Measurements from ENCODE around the gene WDFY2. TPM values are rescaled to one million over a fixed set of nuclear protein-coding genes. Genes with fewer than 3 reads are reported as not detected.

Gene WDFY2
- polyA plus RNA-seq, 1 donor from 2014 or later: 5.3 TPM

GRCh38 chr13:51756651-51757050, 172.4 kb downstream of the WDFY2 start:
- Histone ChIP-seq H3K9ac (ENCODE audit: low read length) (no peak overlapping the region), H3K4me3 (ENCODE audit: low read length) (no peak overlapping the region), H4K20me1 (ENCODE audit: insufficient read depth) (no peaks in the 10 kb centered on the region), H2AFZ (ENCODE audit: low read depth, low read length) (no peak overlapping the region), H3K27ac (ENCODE audit: low read length) (no peak overlapping the region), H3F3A (ENCODE audit: insufficient read depth, low read length, poor library complexity, severe bottlenecking) (no peaks in the 10 kb centered on the region), H3K9me2 (ENCODE audit: insufficient read depth, low read length) (no peaks in the 10 kb centered on the region), H3K9me3 (ENCODE audit: low read length) (no peaks in the 10 kb centered on the region), H3K4me2 (ENCODE audit: low read length) (no peak overlapping the region), H3K27me3 (ENCODE audit: insufficient read depth, low read depth, low read length) (no peaks in the 10 kb centered on the region), H3K36me3 (ENCODE audit: insufficient read depth, low read length) (peaks cover 10% of the 10 kb centered on the region), H3K79me2 (replicated peaks; ENCODE audit: insufficient read depth, low read length) (no peaks in the 10 kb centered on the region)
- TF ChIP-seq MXI1 (conservative IDR thresholded peaks at IDR 0.05; ENCODE audit: poor library complexity, severe bottlenecking): no peak
- TF ChIP-seq EP300 (conservative IDR thresholded peaks at IDR 0.05; ENCODE audit: poor library complexity, severe bottlenecking): no peak
- TF ChIP-seq REST (IDR thresholded peaks at IDR 0.05; ENCODE audit: borderline replicate concordance): no peak
- TF ChIP-seq RAD21 (conservative IDR thresholded peaks at IDR 0.05): no peak
- no peak for TF ChIP-seq TAF1 (IDR thresholded peaks at IDR 0.05; ENCODE audit: low read depth)
- TF ChIP-seq EZH2 (IDR thresholded peaks at IDR 0.05; ENCODE audit: borderline replicate concordance, insufficient read depth, low read length, poor library complexity, severe bottlenecking): no peak
- no peak for TF ChIP-seq SMC3 (conservative IDR thresholded peaks at IDR 0.05; ENCODE audit: poor library complexity)
- TF ChIP-seq POLR2AphosphoS5 (IDR thresholded peaks at IDR 0.05): no peak
- TF ChIP-seq CTCF (IDR thresholded peaks at IDR 0.05; ENCODE audit: poor library complexity, severe bottlenecking): no peak

- H3K27ac ChIP-seq (ENCODE audit: low read length): no peak overlapping the region
- H3K36me3 ChIP-seq (ENCODE audit: insufficient read depth, low read length): peaks cover 10% of the 10 kb centered on the region
- no peaks in the 10 kb centered on the region for H3F3A ChIP-seq (ENCODE audit: insufficient read depth, low read length, poor library complexity, severe bottlenecking)
- no peaks in the 10 kb centered on the region for H3K9me3 ChIP-seq (ENCODE audit: low read length)
- TF ChIP-seq SMC3 (conservative IDR thresholded peaks at IDR 0.05; ENCODE audit: poor library complexity) (no peak), MXI1 (conservative IDR thresholded peaks at IDR 0.05; ENCODE audit: poor library complexity, severe bottlenecking) (no peak)
- H4K20me1 ChIP-seq (ENCODE audit: insufficient read depth): no peaks in the 10 kb centered on the region
- H3K4me3 ChIP-seq (ENCODE audit: low read length): no peak overlapping the region
- no peak overlapping the region for H3K9ac ChIP-seq (ENCODE audit: low read length)
- no peaks in the 10 kb centered on the region for H3K79me2 ChIP-seq (replicated peaks; ENCODE audit: insufficient read depth, low read length)
- H2AFZ ChIP-seq (ENCODE audit: low read depth, low read length): no peak overlapping the region
- no peaks in the 10 kb centered on the region for H3K27me3 ChIP-seq (ENCODE audit: insufficient read depth, low read depth, low read length)
- H3K4me2 ChIP-seq (ENCODE audit: low read length): no peak overlapping the region
- H3K9me2 ChIP-seq (ENCODE audit: insufficient read depth, low read length): no peaks in the 10 kb centered on the region
These were observed 174.4 kb downstream of the WDFY2 start for GRCh38 chr13:51758691-51759090.

- Histone ChIP-seq H3K9me3 (ENCODE audit: low read length) (no peaks in the 10 kb centered on the region), H3K9ac (ENCODE audit: low read length) (no peak overlapping the region), H3K79me2 (replicated peaks; ENCODE audit: insufficient read depth, low read length) (no peaks in the 10 kb centered on the region), H3K27ac (ENCODE audit: low read length) (no peak overlapping the region), H3K36me3 (ENCODE audit: insufficient read depth, low read length) (peaks cover 7% of the 10 kb centered on the region), H3K27me3 (ENCODE audit: insufficient read depth, low read depth, low read length) (no peaks in the 10 kb centered on the region), H2AFZ (ENCODE audit: low read depth, low read length) (no peak overlapping the region), H3F3A (ENCODE audit: insufficient read depth, low read length, poor library complexity, severe bottlenecking) (no peaks in the 10 kb centered on the region), H3K4me2 (ENCODE audit: low read length) (no peak overlapping the region), H3K9me2 (ENCODE audit: insufficient read depth, low read length) (no peaks in the 10 kb centered on the region), H3K4me3 (ENCODE audit: low read length) (no peak overlapping the region), H4K20me1 (ENCODE audit: insufficient read depth) (no peaks in the 10 kb centered on the region)
- TF ChIP-seq TAF1 (IDR thresholded peaks at IDR 0.05; ENCODE audit: low read depth) (no peak), EP300 (conservative IDR thresholded peaks at IDR 0.05; ENCODE audit: poor library complexity, severe bottlenecking) (no peak), SMC3 (conservative IDR thresholded peaks at IDR 0.05; ENCODE audit: poor library complexity) (no peak), EZH2 (IDR thresholded peaks at IDR 0.05; ENCODE audit: borderline replicate concordance, insufficient read depth, low read length, poor library complexity, severe bottlenecking) (no peak), POLR2AphosphoS5 (IDR thresholded peaks at IDR 0.05) (no peak), MXI1 (conservative IDR thresholded peaks at IDR 0.05; ENCODE audit: poor library complexity, severe bottlenecking) (no peak), CTCF (IDR thresholded peaks at IDR 0.05; ENCODE audit: poor library complexity, severe bottlenecking) (no peak), RAD21 (conservative IDR thresholded peaks at IDR 0.05) (no peak), REST (IDR thresholded peaks at IDR 0.05; ENCODE audit: borderline replicate concordance) (no peak)
These were observed 175.0 kb downstream of the WDFY2 start for GRCh38 chr13:51759240-51759639.
